ENCODE data around the gene TDRD15.

DNA sequence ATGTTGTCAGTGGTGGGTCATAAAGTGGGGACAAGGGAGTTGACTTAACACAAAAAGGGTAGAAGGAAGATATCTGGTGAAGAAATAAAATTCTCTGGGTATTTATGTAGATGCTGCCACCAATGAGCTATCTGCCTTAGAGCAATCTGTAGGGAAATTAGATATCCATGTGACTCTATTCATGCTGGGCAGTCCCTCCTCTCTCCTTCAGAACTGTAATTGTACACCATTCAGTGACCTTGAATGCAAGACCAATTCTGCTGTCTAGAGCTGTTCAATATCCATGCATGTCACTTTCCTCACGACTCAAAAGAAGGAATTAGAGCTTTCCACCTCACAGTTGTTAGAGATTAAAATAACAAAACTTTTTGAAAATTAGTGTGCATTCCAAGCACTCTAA is 28.6 kb upstream of the TDRD15 start:
- TF ChIP-seq POLR2A (IDR thresholded peaks at IDR 0.05): peak; percentile 24
- no peak for TF ChIP-seq CTCF (IDR thresholded peaks at IDR 0.05)

Measured in right lobe of liver (tissue), 4 donors.